Breast epithelium (tissue), 4 donors: ENCODE measurements around the gene SLC38A6. TPM values are rescaled to one million over a fixed set of nuclear protein-coding genes. Genes with fewer than 3 reads are reported as not detected.

ENCODE experiments used
- DNase-seq, 2 donors: peaks; one replicate each; pipeline ENCODE4 v3.0.0-alpha.2; 2019; ENCODE audit warnings: low spot score in 2 of 2
- H3K27ac ChIP-seq, 2 donors: fragments of 200-600 bp; sonication (generic) in 1 of 2; one replicate each; pipeline ENCODE4 v1.5.1; 2016 to 2019; ENCODE audit warnings: mild to moderate bottlenecking in 1 of 2
- H3K27me3 ChIP-seq, 2 donors: fragments of 200-600 bp; sonication (generic) in 1 of 2; one replicate each; pipeline versions ENCODE4 v1.5.1 to v1.6.0; 2017 to 2019; ENCODE audit warnings: control low read depth in 1 of 2, mild to moderate bottlenecking in 1 of 2
- H3K36me3 ChIP-seq: fragments of 200-600 bp; one replicate; pipeline ENCODE4 v1.5.1; 2019
- H3K4me1 ChIP-seq, 2 donors: fragments of 200-600 bp; sonication (generic); one replicate each; pipeline ENCODE4 v1.5.1; 2016 to 2019; ENCODE audit warnings: control low read depth in 1 of 2
- H3K4me3 ChIP-seq, 3 donors: fragments of 200-600 bp; sonication (generic); 1 replicate in 2 of 3; 2 replicates in 1 of 3; pipeline ENCODE4 v1.5.1; 2016 to 2019; ENCODE audit warnings: mild to moderate bottlenecking in 3 of 3, moderate library complexity in 2 of 3
- H3K9me3 ChIP-seq, 2 donors: fragments of 200-600 bp; sonication (generic) in 1 of 2; one replicate each; pipeline ENCODE4 v1.5.1; 2016 to 2019; ENCODE audit warnings: control low read depth in 1 of 2
- CTCF ChIP-seq, 3 donors: fragments of 450-650 bp; IDR thresholded peaks; one replicate each; pipeline ENCODE4 v1.5.1; 2016 to 2017; ENCODE audit warnings: antibody characterized with exemption in 3 of 3, mild to moderate bottlenecking in 3 of 3, moderate library complexity in 3 of 3
- POLR2A ChIP-seq: fragments of 450-650 bp; IDR thresholded peaks from one replicate; pipeline ENCODE4 v1.6.1; 2016; ENCODE audit warnings: antibody characterized with exemption, mild to moderate bottlenecking, moderate library complexity
- POLR2AphosphoS5 ChIP-seq, 3 donors: sonication (generic); formaldehyde crosslinking; IDR thresholded peaks; one replicate each; pipeline ENCODE4 v1.6.1; 2017; ENCODE audit warnings: antibody characterized with exemption in 3 of 3
- intact Hi-C: fragments of 100-400 bp; cut with DNase I; formaldehyde crosslinking; loops from one replicate; pipeline ENCODE4 v1.15.1; 2023; ENCODE audit warnings: low total_unique reads
- total RNA-seq, 3 donors: library from RNA; depleted of rRNA; stranded (reverse); fragments of >200 nt; gene quantifications; one replicate each; pipeline ENCODE4 v1.1.0, GENCODE V29; 2016

SLC38A6 gene
- total RNA-seq, 3 donors from 2014 or later: 39.7 to 45.0 (median 44.1) TPM

GRCh38 chr14:60945984-60946383, 35.1 kb upstream of the SLC38A6 start:
- TF ChIP-seq POLR2A (no peak), CTCF (IDR thresholded peaks at IDR 0.05) (no peak), POLR2AphosphoS5 (IDR thresholded peaks at IDR 0.05) (no peak)
- Histone ChIP-seq H3K9me3 (no peaks in the 10 kb centered on the region), H3K27me3 (no peaks in the 10 kb centered on the region), H3K4me3 (no peak overlapping the region), H3K36me3 (no peaks in the 10 kb centered on the region), H3K4me1 (no peaks in the 10 kb centered on the region), H3K27ac (no peak overlapping the region)
- no peak for DNase-seq
- intact Hi-C loops: no loop called here

GRCh38 chr14:60946773-60947172, 34.3 kb upstream of the SLC38A6 start:
- no peaks in the 10 kb centered on the region for H3K9me3 ChIP-seq
- H3K4me1 ChIP-seq: no peaks in the 10 kb centered on the region
- no peak overlapping the region for H3K4me3 ChIP-seq
- TF ChIP-seq CTCF (IDR thresholded peaks at IDR 0.05) (no peak), POLR2AphosphoS5 (IDR thresholded peaks at IDR 0.05) (no peak), POLR2A (no peak)
- no peak overlapping the region for H3K27ac ChIP-seq
- H3K36me3 ChIP-seq: no peaks in the 10 kb centered on the region
- H3K27me3 ChIP-seq: no peaks in the 10 kb centered on the region
- no peak for DNase-seq
- intact Hi-C loops: no loop called here

GRCh38 chr14:60951776-60952435, 29.1 kb upstream of the SLC38A6 start:
- no peak overlapping the region for H3K27ac ChIP-seq
- peaks cover 0 to 30% of the 10 kb centered on the region in 2 donors for H3K9me3 ChIP-seq
- DNase-seq: no peak
- H3K36me3 ChIP-seq: no peaks in the 10 kb centered on the region
- intact Hi-C loops: no loop called here
- no peak overlapping the region for H3K4me3 ChIP-seq
- H3K27me3 ChIP-seq: no peaks in the 10 kb centered on the region
- no peak for TF ChIP-seq POLR2A
- TF ChIP-seq CTCF (IDR thresholded peaks at IDR 0.05): no peak
- no peak for TF ChIP-seq POLR2AphosphoS5 (IDR thresholded peaks at IDR 0.05)
- H3K4me1 ChIP-seq: no peaks in the 10 kb centered on the region

- Histone ChIP-seq H3K27me3 (no peaks in the 10 kb centered on the region), H3K27ac (no peak overlapping the region), H3K36me3 (no peaks in the 10 kb centered on the region), H3K4me3 (no peak overlapping the region), H3K9me3 (peaks cover 21 to 55% of the 10 kb centered on the region in 2 donors), H3K4me1 (no peaks in the 10 kb centered on the region)
- intact Hi-C loops: no loop called here
- no peak for TF ChIP-seq POLR2A
- no peak for TF ChIP-seq CTCF (IDR thresholded peaks at IDR 0.05)
- no peak for TF ChIP-seq POLR2AphosphoS5 (IDR thresholded peaks at IDR 0.05)
- DNase-seq: no peak
Measured at GRCh38 chr14:60956202-60956601, 24.8 kb upstream of the SLC38A6 start.

- H3K4me1 ChIP-seq: no peaks in the 10 kb centered on the region
- intact Hi-C loops: no loop called here
- peaks cover 21 to 55% of the 10 kb centered on the region in 2 donors for H3K9me3 ChIP-seq
- TF ChIP-seq CTCF (IDR thresholded peaks at IDR 0.05): no peak
- TF ChIP-seq POLR2AphosphoS5 (IDR thresholded peaks at IDR 0.05): no peak
- no peak for TF ChIP-seq POLR2A
- H3K36me3 ChIP-seq: no peaks in the 10 kb centered on the region
- H3K27me3 ChIP-seq: no peaks in the 10 kb centered on the region
- H3K27ac ChIP-seq: no peak overlapping the region
- H3K4me3 ChIP-seq: no peak overlapping the region
- no peak for DNase-seq
Measured at GRCh38 chr14:60956632-60957031, 24.4 kb upstream of the SLC38A6 start.
